ENCODE measurements around the gene CASR.

- TF ChIP-seq WT1 (tag by site-specific recombination; IDR thresholded peaks at IDR 0.05), result no peak
- no peak for TF ChIP-seq PATZ1 (tag by site-specific recombination; IDR thresholded peaks at IDR 0.05)
- TF ChIP-seq CTCF (tag by site-specific recombination; IDR thresholded peaks at IDR 0.05), result no peak
- no peak for TF ChIP-seq ZBTB1 (tag by site-specific recombination; IDR thresholded peaks at IDR 0.05)
- no peak for TF ChIP-seq ZNF530 (tag by site-specific recombination; IDR thresholded peaks at IDR 0.05; ENCODE audit: low read depth)
- TF ChIP-seq ZNF701 (tag by site-specific recombination; IDR thresholded peaks at IDR 0.05), result no peak
- TF ChIP-seq ZNF558 (tag by site-specific recombination; IDR thresholded peaks at IDR 0.05), result no peak
- TF ChIP-seq ZNF211 (tag by site-specific recombination; IDR thresholded peaks at IDR 0.05; ENCODE audit: low read depth), result no peak
- TF ChIP-seq ZNF600 (tag by site-specific recombination; IDR thresholded peaks at IDR 0.05), result no peak
- no peak for TF ChIP-seq ZNF114 (tag by site-specific recombination; IDR thresholded peaks at IDR 0.05)
Measured at GRCh38 chr3:122146466-122146865, 37.0 kb upstream of the CASR start.
